Tibial artery (tissue), 4 donors: Measurements from ENCODE around the gene TAF8.

ENCODE experiments used
- DNase-seq, 2 donors: peaks; one replicate each; pipeline ENCODE4 v3.0.0-alpha.2; 2019
- H3K27ac ChIP-seq, 2 donors: fragments of 200-600 bp; sonication (generic) in 1 of 2; 1 replicate in 1 of 2; 2 replicates in 1 of 2; pipeline ENCODE4 v1.5.1; 2018 to 2019; ENCODE audit warnings: mild to moderate bottlenecking in 1 of 2
- H3K27me3 ChIP-seq, 2 donors: fragments of 200-600 bp; sonication (generic) in 1 of 2; one replicate each; pipeline versions ENCODE4 v1.5.1 to v1.6.0; 2016 to 2019
- H3K36me3 ChIP-seq, 3 donors: fragments of 200-600 bp; sonication (generic) in 2 of 3; one replicate each; pipeline ENCODE4 v1.5.1; 2016 to 2019; ENCODE audit warnings: mild to moderate bottlenecking in 2 of 3
- H3K4me1 ChIP-seq, 4 donors: fragments of 200-600 bp; sonication (generic) in 2 of 4; 1 replicate in 3 of 4; 2 replicates in 1 of 4; pipeline ENCODE4 v1.5.1; 2016 to 2019
- H3K4me3 ChIP-seq, 2 donors: fragments of 200-600 bp; sonication (generic) in 1 of 2; 1 replicate in 1 of 2; 2 replicates in 1 of 2; pipeline ENCODE4 v1.5.1; 2018 to 2019; ENCODE audit warnings: mild to moderate bottlenecking in 2 of 2
- H3K9me3 ChIP-seq, 3 donors: fragments of 200-600 bp; sonication (generic) in 1 of 3; one replicate each; pipeline ENCODE4 v1.5.1; 2016 to 2019
- intact Hi-C: fragments of 100-400 bp; cut with DNase I; formaldehyde crosslinking; loops from one replicate; pipeline ENCODE4 v1.15.0; 2023; ENCODE audit warnings: low total_unique reads
- TF ChIP-seq, protein P1 (sequence below), 2 experiments: fragments of 200-600 bp in 1 of 2; fragments of 450-650 bp in 1 of 2; IDR thresholded peaks; one replicate each; pipeline ENCODE4 v1.5.1; 2017 to 2019; ENCODE audit warnings: antibody characterized with exemption in 2 of 2, mild to moderate bottlenecking in 1 of 2, moderate library complexity in 1 of 2

The TAF8 gene

DNA sequence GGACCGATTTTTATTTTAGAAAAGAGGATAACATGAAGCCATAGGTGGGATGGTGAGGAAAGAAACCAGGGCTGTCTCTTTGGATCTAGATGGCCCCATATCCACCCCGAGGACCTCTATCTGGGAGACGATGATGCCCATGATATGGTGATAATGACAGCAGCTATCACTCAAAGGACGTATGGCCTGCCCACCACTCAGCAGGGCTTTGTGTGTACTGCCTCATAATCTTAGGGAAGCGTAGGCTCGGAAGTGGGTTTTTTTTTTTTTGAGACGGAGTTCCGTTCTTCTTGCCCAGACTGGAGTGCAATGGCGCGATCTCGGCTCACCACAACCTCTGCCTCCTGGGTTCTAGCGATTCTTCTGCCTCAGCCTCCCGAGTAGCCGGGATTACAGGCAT, 8.2 kb upstream of the TAF8 start:
- H3K36me3 ChIP-seq, result peaks cover 0 to 26% (median 1%) of the 10 kb centered on the region in 3 donors
- TF ChIP-seq, protein P1, sequence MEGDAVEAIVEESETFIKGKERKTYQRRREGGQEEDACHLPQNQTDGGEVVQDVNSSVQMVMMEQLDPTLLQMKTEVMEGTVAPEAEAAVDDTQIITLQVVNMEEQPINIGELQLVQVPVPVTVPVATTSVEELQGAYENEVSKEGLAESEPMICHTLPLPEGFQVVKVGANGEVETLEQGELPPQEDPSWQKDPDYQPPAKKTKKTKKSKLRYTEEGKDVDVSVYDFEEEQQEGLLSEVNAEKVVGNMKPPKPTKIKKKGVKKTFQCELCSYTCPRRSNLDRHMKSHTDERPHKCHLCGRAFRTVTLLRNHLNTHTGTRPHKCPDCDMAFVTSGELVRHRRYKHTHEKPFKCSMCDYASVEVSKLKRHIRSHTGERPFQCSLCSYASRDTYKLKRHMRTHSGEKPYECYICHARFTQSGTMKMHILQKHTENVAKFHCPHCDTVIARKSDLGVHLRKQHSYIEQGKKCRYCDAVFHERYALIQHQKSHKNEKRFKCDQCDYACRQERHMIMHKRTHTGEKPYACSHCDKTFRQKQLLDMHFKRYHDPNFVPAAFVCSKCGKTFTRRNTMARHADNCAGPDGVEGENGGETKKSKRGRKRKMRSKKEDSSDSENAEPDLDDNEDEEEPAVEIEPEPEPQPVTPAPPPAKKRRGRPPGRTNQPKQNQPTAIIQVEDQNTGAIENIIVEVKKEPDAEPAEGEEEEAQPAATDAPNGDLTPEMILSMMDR (IDR thresholded peaks at IDR 0.05), result no peak
- H3K27ac ChIP-seq, result no peak overlapping the region
- intact Hi-C loops, result loop anchor here (5.0 kb wide), 2 partner anchors 120 to 260 kb away; partner anchors contain the start of genes BYSL, MED20 and PRICKLE4
- H3K4me1 ChIP-seq, result peaks cover 4 to 64% (median 34%) of the 10 kb centered on the region in 4 donors
- H3K4me3 ChIP-seq, result no peak overlapping the region
- H3K27me3 ChIP-seq, result no peaks in the 10 kb centered on the region
- DNase-seq, result peak in 1 of 2 donors; percentile 19
- no peaks in the 10 kb centered on the region for H3K9me3 ChIP-seq

DNA sequence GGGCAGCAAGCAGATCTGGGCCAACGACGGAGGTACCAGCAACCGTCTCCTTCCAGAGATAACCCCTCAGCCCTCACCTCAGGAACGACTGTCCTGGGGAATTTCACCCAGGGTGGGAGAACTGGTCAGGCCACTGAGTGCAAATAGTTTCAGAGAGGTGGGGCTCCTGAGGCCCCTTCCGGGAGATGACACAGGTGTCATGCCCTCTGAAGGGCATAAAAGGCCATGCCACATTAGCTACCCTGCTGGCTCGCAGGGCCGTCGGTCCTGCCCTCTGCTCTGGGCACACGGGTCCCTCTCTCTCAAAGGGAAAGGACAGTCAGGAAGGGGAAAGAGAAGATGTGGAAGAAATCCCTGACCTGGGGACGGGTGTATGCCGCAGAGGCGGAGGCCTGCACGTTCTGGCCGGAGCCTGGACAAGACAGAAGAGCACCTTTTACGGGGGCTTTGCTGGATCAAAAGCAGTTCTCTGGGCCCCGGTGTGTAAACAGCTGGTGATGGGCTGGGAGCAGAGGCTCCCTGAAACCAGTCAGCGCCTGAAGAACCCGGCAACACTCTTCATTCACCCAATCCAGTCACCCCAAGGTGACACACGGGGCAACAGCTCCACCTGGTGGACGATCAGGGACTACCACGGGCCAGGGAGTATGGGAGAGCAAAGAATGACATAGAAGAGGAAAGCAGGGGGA, 6.4 kb upstream of the TAF8 start:
- H3K4me3 ChIP-seq, result no peak overlapping the region
- H3K4me1 ChIP-seq, result peaks cover 4 to 70% (median 43%) of the 10 kb centered on the region in 4 donors
- peak; percentile 83 to 90 for DNase-seq
- no peaks in the 10 kb centered on the region for H3K27me3 ChIP-seq
- intact Hi-C loops, result loop anchor here (2.0 to 5.0 kb wide), 3 partner anchors 103 to 262 kb away; partner anchors contain the start of genes BYSL, CCND3, MED20 and PRICKLE4
- no peaks in the 10 kb centered on the region for H3K9me3 ChIP-seq
- peaks cover 0 to 21% (median 0%) of the 10 kb centered on the region in 3 donors for H3K36me3 ChIP-seq
- TF ChIP-seq, protein P1 (IDR thresholded peaks at IDR 0.05), result peak; percentile 90 to 93
- H3K27ac ChIP-seq, result peak overlapping the region; percentile 79 to 87

DNA sequence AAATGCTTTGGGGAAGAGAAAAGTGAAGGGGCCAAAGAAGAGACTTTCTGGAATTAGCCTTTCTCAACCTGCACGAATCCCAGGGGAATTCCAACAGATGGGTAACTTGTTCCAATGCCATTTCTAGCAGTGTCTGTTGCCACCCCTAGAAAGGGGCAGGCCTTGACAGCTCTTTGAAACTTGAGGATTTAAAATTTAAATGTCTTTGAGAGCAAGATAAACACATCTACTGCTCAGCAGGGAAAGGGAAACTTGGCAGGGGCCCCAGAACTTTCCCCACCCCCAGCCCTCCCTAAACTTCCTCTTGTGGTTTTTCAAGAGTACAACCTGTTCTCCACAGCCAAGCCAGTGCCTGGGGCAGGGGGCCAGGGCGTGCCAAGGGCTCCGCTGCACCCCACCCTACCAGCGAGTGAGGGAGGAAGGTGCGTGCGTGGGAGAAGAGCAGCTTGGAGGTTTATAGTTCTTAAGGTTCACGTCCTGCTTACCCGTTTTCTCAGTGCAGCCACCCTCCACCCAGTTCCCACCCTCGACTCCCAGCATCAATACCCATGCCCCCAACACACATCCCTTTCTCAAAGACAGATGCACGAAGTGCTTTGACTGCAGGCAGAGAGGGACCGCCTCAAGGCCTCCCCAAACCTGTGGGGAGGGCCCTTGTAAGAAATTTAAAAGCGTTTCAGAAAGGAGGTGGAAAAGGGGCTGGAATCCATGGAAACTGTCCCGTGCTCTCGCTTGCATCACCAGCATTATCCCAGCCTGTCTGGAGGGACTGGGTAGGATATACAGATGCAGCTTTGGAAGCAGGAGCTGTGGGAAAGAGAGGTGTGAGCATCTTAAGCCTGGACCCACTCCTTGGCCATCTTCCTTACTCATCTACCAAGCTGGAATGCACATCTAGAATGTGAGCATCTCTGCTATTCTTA, 4.5 kb upstream of the TAF8 start:
- peak; percentile 94 to 97 for DNase-seq
- Histone ChIP-seq H3K9me3 (no peaks in the 10 kb centered on the region), H3K36me3 (peaks cover 0 to 17% (median 0%) of the 10 kb centered on the region in 3 donors), H3K4me1 (peaks cover 4 to 74% (median 54%) of the 10 kb centered on the region in 4 donors), H3K27ac (peak overlapping the region; percentile 79 to 87), H3K27me3 (no peaks in the 10 kb centered on the region), H3K4me3 (peak overlapping the region; percentile 62 to 72)
- intact Hi-C loops, result loop anchor here (2.0 kb wide), 1 partner anchor 105 kb away; the partner anchor contains the start of gene CCND3
- TF ChIP-seq, protein P1 (IDR thresholded peaks at IDR 0.05), result no peak

DNA sequence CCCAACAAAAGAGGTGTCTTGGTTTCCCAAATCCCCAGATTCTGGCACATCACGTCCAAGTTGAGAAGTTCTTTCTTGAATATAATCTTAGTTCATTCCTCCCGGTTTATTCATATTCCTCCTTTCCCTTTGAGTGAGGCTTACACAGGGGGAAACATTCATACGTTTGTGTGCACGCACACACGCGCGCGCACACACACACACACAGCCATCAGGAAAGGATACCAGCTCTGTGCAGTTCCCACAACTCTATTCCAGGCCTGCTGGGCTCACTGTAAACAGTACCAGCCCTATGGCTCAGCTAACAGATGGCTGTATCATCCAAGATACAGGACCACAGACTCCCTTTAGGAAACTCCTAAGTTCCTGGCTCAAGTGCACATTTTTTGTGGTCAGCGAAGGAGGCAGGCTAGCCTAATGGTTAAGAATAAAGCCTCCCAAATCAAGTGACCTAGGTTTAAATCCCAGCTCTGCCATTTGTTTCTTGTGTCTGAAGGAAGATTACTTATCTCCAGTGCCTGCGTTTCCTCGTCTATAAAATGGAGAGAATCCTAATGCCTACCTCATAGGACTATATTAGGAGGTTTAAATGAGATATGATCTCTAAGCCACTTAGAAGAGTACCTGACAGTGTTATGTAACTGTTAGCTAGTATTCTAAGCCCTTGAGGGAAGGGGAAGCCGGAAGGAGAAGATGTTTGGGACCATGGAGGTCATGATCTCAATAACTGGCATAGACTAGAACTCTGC, 3.7 kb upstream of the TAF8 start:
- intact Hi-C loops, result no loop called here
- peaks cover 0 to 16% (median 0%) of the 10 kb centered on the region in 3 donors for H3K36me3 ChIP-seq
- peak overlapping the region; percentile 62 to 72 for H3K4me3 ChIP-seq
- no peaks in the 10 kb centered on the region for H3K27me3 ChIP-seq
- peak overlapping the region; percentile 79 to 87 for H3K27ac ChIP-seq
- TF ChIP-seq, protein P1 (IDR thresholded peaks at IDR 0.05), result no peak
- peaks cover 4 to 75% (median 60%) of the 10 kb centered on the region in 4 donors for H3K4me1 ChIP-seq
- DNase-seq, result peak in 1 of 2 donors; percentile 65
- H3K9me3 ChIP-seq, result no peaks in the 10 kb centered on the region

DNA sequence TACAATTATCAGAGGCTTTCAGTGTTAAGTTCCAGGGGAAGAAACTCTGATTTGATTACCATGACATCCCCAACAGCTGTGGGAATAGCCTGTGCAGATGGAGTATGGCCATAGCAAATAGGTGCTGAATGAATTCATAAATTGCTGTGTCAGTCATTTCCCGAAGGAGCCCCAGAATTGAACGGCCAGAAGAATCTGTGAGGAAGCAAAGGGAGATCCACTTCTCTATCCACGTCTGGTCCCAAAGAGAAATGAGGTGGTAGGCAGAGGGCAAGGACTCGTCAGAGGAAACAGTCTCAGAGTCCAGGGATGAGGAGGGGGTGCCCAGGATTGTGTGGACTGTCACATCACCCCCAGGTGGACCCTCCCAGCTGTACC, 3.1 kb upstream of the TAF8 start:
- Histone ChIP-seq H3K4me3 (peak overlapping the region; percentile 62 to 72), H3K9me3 (no peaks in the 10 kb centered on the region), H3K27me3 (no peaks in the 10 kb centered on the region), H3K36me3 (peaks cover 0 to 11% (median 0%) of the 10 kb centered on the region in 3 donors), H3K27ac (peak overlapping the region; percentile 79 to 87), H3K4me1 (peaks cover 4 to 76% (median 64%) of the 10 kb centered on the region in 4 donors)
- TF ChIP-seq, protein P1 (IDR thresholded peaks at IDR 0.05), result no peak
- DNase-seq, result no peak
- intact Hi-C loops, result no loop called here
